Caco-2 (cell line): ENCODE data around the gene ARFIP1. TPM values are rescaled to one million over a fixed set of nuclear protein-coding genes. Genes with fewer than 3 reads are reported as not detected.

Source experiments
- BruUV-seq: library from RNA; stranded (reverse); fragments of 400-500 nt; replicated peaks from 2 replicates; lab custom pipeline; 2021; lab: Mats Ljungman, UMichigan
- CTCF ChIA-PET: fragments of 300-600 bp; sonication (Branson Sonifier 250); formaldehyde crosslinking; loops from one replicate; lab custom pipeline; 2022; ENCODE audit warnings: antibody characterized with exemption; lab: Charles Lee
- POLR2A ChIA-PET: fragments of 300-600 bp; sonication (Branson Sonifier 250); formaldehyde crosslinking; loops from one replicate; lab custom pipeline; 2022; ENCODE audit warnings: antibody characterized with exemption; lab: Charles Lee
- DNase-seq, 2 experiments: peaks; one replicate each; pipeline versions ENCODE4 v3.0.0 to v3.0.0-alpha.2; 2020 to 2022
- H3K27me3 ChIP-seq: replicated peaks from 2 replicates; pipeline ENCODE4 v1.6.0; 2011; ENCODE audit warnings: low read length; ENCODE audit not compliant: control insufficient read depth, insufficient read depth
- H3K36me3 ChIP-seq: 2 replicates; pipeline ENCODE4 v1.5.1; 2011; ENCODE audit warnings: low read length; ENCODE audit not compliant: control insufficient read depth, insufficient read depth
- H3K4me1 ChIP-seq: fragments of 250-450 bp; sonication (Bioruptor Pico); 2 replicates; pipeline ENCODE4 v1.5.1; 2020; ENCODE audit warnings: mild to moderate bottlenecking
- H3K4me3 ChIP-seq: 2 replicates; pipeline ENCODE4 v1.5.1; 2011; ENCODE audit warnings: low read depth, mild to moderate bottlenecking, control low read depth, low read length
- H3K9me3 ChIP-seq: fragments of 250-450 bp; sonication (Bioruptor Pico); 2 replicates; pipeline ENCODE4 v1.5.1; 2020; ENCODE audit warnings: mild to moderate bottlenecking, moderate library complexity
- H3K27ac Mint-ChIP-seq: one replicate; pipeline ENCODE4 v1.8.0; 2022; ENCODE audit warnings: mixed read lengths; ENCODE audit not compliant: unreplicated experiment
- H3K27me3 Mint-ChIP-seq: one replicate; pipeline ENCODE4 v1.8.0; 2022; ENCODE audit warnings: mixed read lengths; ENCODE audit not compliant: insufficient read depth, unreplicated experiment
- H3K36me3 Mint-ChIP-seq: one replicate; pipeline ENCODE4 v1.8.0; 2022; ENCODE audit warnings: mild to moderate bottlenecking, mixed read lengths; ENCODE audit not compliant: insufficient read depth, unreplicated experiment
- H3K4me1 Mint-ChIP-seq: one replicate; pipeline ENCODE4 v1.8.0; 2022; ENCODE audit warnings: low read depth, mixed read lengths; ENCODE audit not compliant: unreplicated experiment
- H3K4me3 Mint-ChIP-seq: one replicate; pipeline ENCODE4 v1.8.0; 2022; ENCODE audit warnings: mild to moderate bottlenecking, moderate library complexity, mixed read lengths; ENCODE audit not compliant: unreplicated experiment
- H3K9me3 Mint-ChIP-seq: one replicate; pipeline ENCODE4 v1.8.0; 2022; ENCODE audit warnings: mixed read lengths; ENCODE audit not compliant: unreplicated experiment
- CTCF ChIP-seq, 2 experiments: fragments of 200-600 bp in 1 of 2; IDR thresholded peaks; 1 replicate in 1 of 2; 2 replicates in 1 of 2; pipeline versions ENCODE4 v1.5.1 to v1.8.0; 2011 to 2022; ENCODE audit warnings: antibody characterized with exemption in 1 of 2, control low read depth in 1 of 2, inconsistent platforms in 1 of 2, low read depth in 1 of 2, low read length in 1 of 2, mild to moderate bottlenecking in 1 of 2, moderate library complexity in 1 of 2; ENCODE audit not compliant: insufficient read depth in 1 of 2, severe bottlenecking in 1 of 2, unreplicated experiment in 1 of 2
- intact Hi-C: fragments of 100-400 bp; cut with micrococcal nuclease; formaldehyde crosslinking; loops from one replicate; pipeline ENCODE4 v1.10.0; 2022; ENCODE audit not compliant: unreplicated experiment
- total RNA-seq: library from RNA; stranded (reverse); gene quantifications from 2 replicates; pipeline ENCODE4 v1.2.3, GENCODE V29; 2022

Gene ARFIP1
- total RNA-seq, 1 experiment from 2014 or later = 31.9 TPM

- DNase-seq = no peak
- intact Hi-C loops = no loop called here
- TF ChIP-seq CTCF (IDR thresholded peaks at IDR 0.05; ENCODE audit: insufficient read depth in 1 of 2, low read depth in 1 of 2, low read length in 1 of 2, severe bottlenecking in 1 of 2, unreplicated experiment in 1 of 2) = no peak
- Mint-ChIP-seq H3K9me3 (no peaks in the 10 kb centered on the region), H3K4me1 (no peaks in the 10 kb centered on the region), H3K27me3 (no peaks in the 10 kb centered on the region), H3K27ac (no peak overlapping the region), H3K4me3 (no peak overlapping the region), H3K36me3 (no peaks in the 10 kb centered on the region)
- H3K27me3 ChIP-seq = no peaks in the 10 kb centered on the region
- no peaks in the 10 kb centered on the region for H3K4me1 ChIP-seq
- ChIA-PET POLR2A (interaction anchor here (0.5 kb wide), 1 partner anchor 1320 kb away, joined by 3 read pairs; no protein-coding TSS in a partner anchor), CTCF (interaction anchor here (0.6 kb wide), 1 partner anchor 278 kb away, joined by 3 read pairs; no protein-coding TSS in a partner anchor)
- H3K9me3 ChIP-seq = no peaks in the 10 kb centered on the region
- H3K4me3 ChIP-seq = no peak overlapping the region
- no TSS peak for BruUV-seq
- no peaks in the 10 kb centered on the region for H3K36me3 ChIP-seq
Measured at GRCh38 chr4:152805071-152805650, 25.4 kb downstream of the ARFIP1 start.

- ChIA-PET POLR2A (interaction anchor here (0.5 kb wide), 1 partner anchor 1321 kb away, joined by 3 read pairs; no protein-coding TSS in a partner anchor), CTCF (interaction anchor here (0.6 kb wide), 1 partner anchor 277 kb away, joined by 3 read pairs; no protein-coding TSS in a partner anchor)
- Mint-ChIP-seq H3K4me3 (no peak overlapping the region), H3K27me3 (no peaks in the 10 kb centered on the region), H3K9me3 (no peaks in the 10 kb centered on the region), H3K27ac (no peak overlapping the region), H3K36me3 (no peaks in the 10 kb centered on the region), H3K4me1 (peaks cover under 1% of the 10 kb centered on the region)
- no peaks in the 10 kb centered on the region for H3K36me3 ChIP-seq
- no peaks in the 10 kb centered on the region for H3K9me3 ChIP-seq
- H3K4me3 ChIP-seq = no peak overlapping the region
- intact Hi-C loops = no loop called here
- no peaks in the 10 kb centered on the region for H3K4me1 ChIP-seq
- no peak for DNase-seq
- no TSS peak for BruUV-seq
- H3K27me3 ChIP-seq = no peaks in the 10 kb centered on the region
- no peak for TF ChIP-seq CTCF (IDR thresholded peaks at IDR 0.05; ENCODE audit: insufficient read depth in 1 of 2, low read depth in 1 of 2, low read length in 1 of 2, severe bottlenecking in 1 of 2, unreplicated experiment in 1 of 2)
Measured at GRCh38 chr4:152805818-152806217, 26.1 kb downstream of the ARFIP1 start.

GRCh38 chr4:152806501-152807125 is 26.9 kb downstream of the ARFIP1 start:
- no peak for TF ChIP-seq CTCF (IDR thresholded peaks at IDR 0.05; ENCODE audit: insufficient read depth in 1 of 2, low read depth in 1 of 2, low read length in 1 of 2, severe bottlenecking in 1 of 2, unreplicated experiment in 1 of 2)
- Mint-ChIP-seq H3K27ac (no peak overlapping the region), H3K4me3 (no peak overlapping the region), H3K9me3 (no peaks in the 10 kb centered on the region), H3K36me3 (no peaks in the 10 kb centered on the region), H3K27me3 (no peaks in the 10 kb centered on the region), H3K4me1 (peaks cover 6% of the 10 kb centered on the region)
- no peak overlapping the region for H3K4me3 ChIP-seq
- no peaks in the 10 kb centered on the region for H3K9me3 ChIP-seq
- no peak for DNase-seq
- no peaks in the 10 kb centered on the region for H3K36me3 ChIP-seq
- BruUV-seq = no TSS peak
- no peaks in the 10 kb centered on the region for H3K27me3 ChIP-seq
- intact Hi-C loops = no loop called here
- CTCF ChIA-PET = no interaction called here
- H3K4me1 ChIP-seq = no peaks in the 10 kb centered on the region
- POLR2A ChIA-PET = no interaction called here
